IMR-90 (cell line): Measurements from ENCODE around the gene GMNC. TPM values are rescaled to one million over a fixed set of nuclear protein-coding genes. Genes with fewer than 3 reads are reported as not detected.
A peak's percentile ranks its signal among the peaks of the same experiment; 100 is the strongest.

Source experiments
- ATAC-seq: fragments of 200-7000 bp; cut with Tn5 transposase; 2 replicates; pipeline ENCODE4 v1.9.1; 2020; ENCODE audit warnings: low read depth, mild to moderate bottlenecking, moderate library complexity
- Bru-seq: library from RNA; stranded (reverse); fragments of 400-500 nt; gene quantifications from one replicate; lab custom pipeline; 2021; lab: Mats Ljungman, UMichigan
- BruChase-seq, 2 experiments: library from RNA; stranded (reverse); fragments of 400-500 nt; gene quantifications; one replicate each; lab custom pipeline; 2021; lab: Mats Ljungman, UMichigan
- BruUV-seq: library from RNA; stranded (reverse); fragments of 400-500 nt; replicated peaks from 2 replicates; lab custom pipeline; 2021; lab: Mats Ljungman, UMichigan
- CTCF ChIA-PET: fragments of 300-600 bp; formaldehyde crosslinking; extraction: SDS; loops from one replicate; lab custom pipeline; 2021; ENCODE audit warnings: antibody characterized with exemption; lab: Yijun Ruan, JAX
- POLR2A ChIA-PET: fragments of 300-600 bp; sonication (Branson Sonifier 250); formaldehyde crosslinking; loops from one replicate; lab custom pipeline; 2022; ENCODE audit warnings: antibody characterized with exemption; ENCODE audit not compliant: unreplicated experiment; lab: Charles Lee
- DNase-seq: peaks from one replicate; pipeline ENCODE4 v3.0.0; 2013
- H2AFZ ChIP-seq: replicated peaks from 2 replicates; pipeline ENCODE3; 2013; ENCODE audit warnings: low read length, mild to moderate bottlenecking; ENCODE audit not compliant: poor library complexity
- H2AK5ac ChIP-seq: 2 replicates; pipeline ENCODE4 v1.6.1; 2013; ENCODE audit warnings: low read depth, low read length, inconsistent platforms
- H2AK9ac ChIP-seq: replicated peaks from 2 replicates; pipeline ENCODE3; 2013; ENCODE audit warnings: mild to moderate bottlenecking, low read depth, low read length, moderate library complexity; ENCODE audit not compliant: poor library complexity
- H2BK120ac ChIP-seq: 2 replicates; pipeline ENCODE4 v1.6.1; 2013; ENCODE audit warnings: low read depth, low read length, inconsistent platforms
- H2BK15ac ChIP-seq: 3 replicates; pipeline ENCODE4 v1.6.1; 2013; ENCODE audit warnings: low read depth, low read length, inconsistent platforms
- H2BK20ac ChIP-seq: 2 replicates; pipeline ENCODE4 v1.6.1; 2013; ENCODE audit warnings: low read depth, mild to moderate bottlenecking, inconsistent platforms, low read length, moderate library complexity
- H2BK5ac ChIP-seq: 2 replicates; pipeline ENCODE4 v1.6.1; 2013; ENCODE audit warnings: mild to moderate bottlenecking, low read depth, low read length, inconsistent platforms; ENCODE audit not compliant: poor library complexity, severe bottlenecking
- H3K14ac ChIP-seq: replicated peaks from 2 replicates; pipeline ENCODE4 v1.6.1; 2013; ENCODE audit warnings: low read depth, low read length, inconsistent platforms
- H3K18ac ChIP-seq: 2 replicates; pipeline ENCODE4 v1.6.1; 2013; ENCODE audit warnings: low read depth, low read length, control low read depth
- H3K23ac ChIP-seq: 2 replicates; pipeline ENCODE4 v1.6.1; 2013; ENCODE audit warnings: low read depth, low read length, inconsistent platforms
- H3K27ac ChIP-seq: 2 replicates; pipeline ENCODE4 v1.5.1; 2013; ENCODE audit warnings: mild to moderate bottlenecking, control low read depth, low read length; ENCODE audit not compliant: insufficient read depth
- H3K27me3 ChIP-seq: 2 replicates; pipeline ENCODE4 v1.6.1; 2013; ENCODE audit warnings: low read length; ENCODE audit not compliant: control insufficient read depth, insufficient read depth
- H3K36me3 ChIP-seq: 2 replicates; pipeline ENCODE4 v1.6.1; 2013; ENCODE audit warnings: low read length, mixed read lengths; ENCODE audit not compliant: control insufficient read depth, insufficient read depth
- H3K4ac ChIP-seq: 2 replicates; pipeline ENCODE4 v1.6.1; 2013; ENCODE audit warnings: low read depth, low read length, inconsistent platforms
- H3K4me1 ChIP-seq: 2 replicates; pipeline ENCODE4 v1.6.1; 2013; ENCODE audit warnings: low read length, mixed read lengths; ENCODE audit not compliant: control insufficient read depth, insufficient read depth
- H3K4me2 ChIP-seq: 2 replicates; pipeline ENCODE4 v1.6.1; 2013; ENCODE audit warnings: low read depth, mild to moderate bottlenecking, control low read depth, low read length, moderate library complexity
- H3K4me3 ChIP-seq: 2 replicates; pipeline ENCODE4 v1.5.1; 2013; ENCODE audit warnings: low read depth, mild to moderate bottlenecking, control low read depth, low read length, moderate library complexity; ENCODE audit not compliant: insufficient read depth
- H3K56ac ChIP-seq: 2 replicates; pipeline ENCODE4 v1.6.1; 2013; ENCODE audit warnings: low read length, inconsistent platforms; ENCODE audit not compliant: insufficient read depth; ENCODE audit errors: extremely low read depth
- H3K79me1 ChIP-seq, 2 experiments: 2 replicates each; pipeline ENCODE4 v1.6.1; 2013; ENCODE audit warnings: low read length in 2 of 2, inconsistent platforms in 1 of 2, low read depth in 1 of 2
- H3K9ac ChIP-seq: 2 replicates; pipeline ENCODE4 v1.6.1; 2013; ENCODE audit warnings: low read depth, low read length, control low read depth
- H3K9me1 ChIP-seq: 2 replicates; pipeline ENCODE4 v1.6.1; 2013; ENCODE audit warnings: low read length, inconsistent platforms; ENCODE audit not compliant: insufficient read depth
- H3K9me3 ChIP-seq: 2 replicates; pipeline ENCODE4 v1.6.1; 2013; ENCODE audit warnings: low read length; ENCODE audit not compliant: control insufficient read depth, insufficient read depth
- H4K20me1 ChIP-seq: 2 replicates; pipeline ENCODE4 v1.6.1; 2013; ENCODE audit warnings: low read length, inconsistent platforms; ENCODE audit not compliant: insufficient read depth
- H4K5ac ChIP-seq: 2 replicates; pipeline ENCODE4 v1.6.1; 2013; ENCODE audit warnings: mild to moderate bottlenecking, low read depth, low read length, control low read depth
- H4K8ac ChIP-seq, 2 experiments: 2 replicates each; pipeline ENCODE4 v1.6.1; 2013; ENCODE audit warnings: low read depth in 2 of 2, low read length in 2 of 2, control low read depth in 1 of 2, inconsistent platforms in 1 of 2
- H4K91ac ChIP-seq: 2 replicates; pipeline ENCODE4 v1.6.1; 2013; ENCODE audit warnings: low read depth, low read length, inconsistent platforms; ENCODE audit not compliant: insufficient read depth
- RFX5 ChIP-seq: IDR thresholded peaks from 2 replicates; pipeline ENCODE4 v1.8.0; 2012; ENCODE audit warnings: low read depth, mild to moderate bottlenecking, low read length, moderate library complexity
- WGBS, 2 experiments: methylation state at CpG; one replicate each; pipeline versions ENCODE4 v1.1.5 to v1.1.7; 2013; ENCODE audit warnings: missing lambda C conversion rate in 2 of 2; ENCODE audit not compliant: insufficient read length in 1 of 2; ENCODE audit errors: extremely low coverage in 2 of 2; 5-methylcytosine and 5-hydroxymethylcytosine counted together
- dilution Hi-C: fragments of 300-500 bp; cut with HindIII; formaldehyde crosslinking; loops from one replicate; pipeline ENCODE4 v1.14.3; 2018; ENCODE audit warnings: low sequenced_read_pairs; ENCODE audit not compliant: unreplicated experiment
- in situ Hi-C: fragments of 300-500 bp; cut with MboI; formaldehyde crosslinking; loops from 3 replicates; pipeline ENCODE4 v1.14.3; 2019; ENCODE audit warnings: low sequenced_read_pairs, inconsistent platforms, mixed read lengths
- intact Hi-C: fragments of 100-400 bp; cut with micrococcal nuclease; formaldehyde crosslinking; loops from 2 replicates; pipeline ENCODE4 v1.10.0; 2022
- long read RNA-seq: library from polyadenylated mRNA; unstranded; transcript quantifications from one replicate; pipeline ENCODE4 v2.0.0, GENCODE V29; 2021; ENCODE audit not compliant: unreplicated experiment
- polyA plus RNA-seq, 3 experiments: library from polyadenylated mRNA; depleted of rRNA; stranded (reverse); fragments of >200 nt; gene quantifications; 2 replicates each; pipeline ENCODE4 v1.2.3, GENCODE V29; 2012; ENCODE audit warnings: low replicate concordance in 1 of 3
- total RNA-seq: library from RNA; depleted of rRNA; stranded (reverse); fragments of >200 nt; gene quantifications from 2 replicates; pipeline ENCODE4 v1.2.3, GENCODE V29; 2012; rRNA removed
- TF ChIP-seq, protein P1 (sequence below): fragments of 150-350 bp; IDR thresholded peaks from 2 replicates; pipeline ENCODE4 v1.6.1; 2017; ENCODE audit warnings: mild to moderate bottlenecking, antibody characterized with exemption, low read length, low read depth

The GMNC gene, protein sequence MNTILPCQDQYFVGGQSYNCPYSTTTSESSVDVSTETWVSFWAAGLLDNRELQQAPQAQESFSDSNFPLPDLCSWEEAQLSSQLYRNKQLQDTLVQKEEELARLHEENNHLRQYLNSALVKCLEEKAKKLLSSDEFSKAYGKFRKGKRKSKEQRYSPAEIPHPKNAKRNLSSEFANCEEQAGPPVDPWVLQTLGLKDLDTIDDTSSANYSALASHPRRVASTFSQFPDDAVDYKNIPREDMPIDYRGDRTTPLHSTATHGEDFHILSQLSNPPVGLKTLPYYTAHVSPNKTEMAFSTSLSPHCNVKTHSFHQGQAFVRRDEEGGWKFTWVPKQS
- total RNA-seq (0.18 and 0.28 TPM in 2 replicates), polyA plus RNA-seq (2012; rRNA removed) (0.15 and 0.16 TPM in 2 replicates), Bru-seq, nascent RNA (not detected), BruChase-seq, experiment 1, labeled RNA remaining after a 6-hour chase (not detected), BruChase-seq, experiment 2, labeled RNA remaining after a 2-hour chase (percentile 23 among the genes with signal in this experiment)
- not detected in 2 replicates for polyA plus RNA-seq (2012; cell fraction: cytosol; rRNA removed)
- polyA plus RNA-seq (2012; cell fraction: nucleus; rRNA removed; ENCODE audit: low replicate concordance): not detected in 2 replicates
- long read RNA-seq: 0 reads

DNA sequence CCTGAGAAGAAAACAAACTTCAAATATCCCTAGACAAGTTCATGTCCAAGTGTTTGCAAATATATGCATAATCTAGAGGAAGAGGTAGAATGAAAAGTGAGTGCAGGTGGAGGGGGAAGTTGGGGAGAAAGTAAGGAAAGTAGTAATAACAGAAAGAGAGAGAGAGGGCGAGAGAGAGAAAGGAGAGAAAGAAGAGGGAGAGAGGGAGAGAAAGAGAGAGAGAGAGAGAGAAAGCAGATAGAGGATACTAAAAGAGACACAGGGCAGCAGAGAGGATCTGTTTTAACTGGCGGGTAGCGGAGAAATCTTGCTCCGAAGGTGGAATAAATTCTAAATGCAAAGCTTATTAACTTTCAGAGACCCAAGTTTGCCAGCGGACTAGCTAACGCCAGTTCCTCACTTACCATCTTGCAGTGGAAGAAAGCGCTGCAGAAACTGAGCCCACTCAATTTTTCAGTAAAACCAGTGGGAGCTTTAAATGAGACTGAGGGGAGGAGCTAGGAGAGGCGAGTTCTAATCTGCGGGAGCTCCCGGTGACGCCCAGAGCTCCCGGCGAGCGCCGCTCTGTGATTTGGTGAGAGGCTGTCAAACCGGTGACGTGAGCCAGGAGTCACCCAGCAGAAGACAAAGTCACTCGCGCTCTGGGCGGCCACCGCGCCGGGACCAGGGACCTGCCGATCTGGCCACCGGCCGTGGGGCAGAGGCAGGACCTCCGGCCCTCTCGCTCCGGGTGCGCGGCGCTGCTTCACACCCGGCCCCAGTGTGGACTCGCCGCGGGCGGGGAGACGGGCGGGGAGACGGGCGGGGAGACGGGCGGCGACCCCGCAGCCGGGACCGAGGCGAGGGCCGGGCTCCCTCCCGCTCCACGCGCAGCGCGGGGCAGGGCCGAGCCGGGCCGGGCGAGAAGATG is at the start of gene GMNC:
GMNC (minus strand) TSS at position 486 of the 910 bp plus-strand sequence; CDS start at position 407, 79 bp downstream.
- WGBS, 2 experiments: 1 to 100% methylated on average over 1 to 38 of the region's 58 CpGs
- Histone ChIP-seq H3K36me3 (no peaks in the 10 kb centered on the region), H2BK20ac (no peak within 1 kb of the TSS), H4K8ac (no peak within 1 kb of the TSS), H3K79me1 (no peaks in the 10 kb centered on the region), H3K4ac (no peak within 1 kb of the TSS), H3K4me1 (no peaks in the 10 kb centered on the region), H2AFZ (peak within 1 kb of the TSS; percentile 94), H3K4me3 (peak within 1 kb of the TSS; percentile 69), H3K56ac (no peak within 1 kb of the TSS), H2BK5ac (peak within 1 kb of the TSS; percentile 45), H3K18ac (no peak within 1 kb of the TSS), H2BK120ac (no peak within 1 kb of the TSS), H3K9me3 (no peaks in the 10 kb centered on the region), H3K9ac (no peak within 1 kb of the TSS), H4K5ac (no peak within 1 kb of the TSS), H2AK9ac (no peak within 1 kb of the TSS), H3K27me3 (peaks cover 4% of the 10 kb centered on the region), H3K27ac (no peak within 1 kb of the TSS), H3K14ac (no peak within 1 kb of the TSS), H3K4me2 (peak within 1 kb of the TSS; percentile 83), H2AK5ac (no peak within 1 kb of the TSS), H2BK15ac (no peak within 1 kb of the TSS), H4K20me1 (no peaks in the 10 kb centered on the region), H3K23ac (peak within 1 kb of the TSS; percentile 45; the same call in 1 of the 2 replicates), H3K9me1 (peaks cover 2% of the 10 kb centered on the region; the same call in 1 of the 2 replicates), H4K91ac (no peak within 1 kb of the TSS)
- ChIA-PET POLR2A (interaction anchor here (0.6 to 0.9 kb wide), 3 partner anchors 20 to 328 kb away, joined by 3 to 11 read pairs (median 3); no protein-coding TSS in a partner anchor), CTCF (interaction anchor here (0.8 to 1.1 kb wide), 5 partner anchors 11 to 185 kb away, joined by 3 read pairs; no protein-coding TSS in a partner anchor)
- dilution Hi-C loops: no loop called here
- ATAC-seq (peak; percentile 100), DNase-seq (peak; percentile 48)
- intact Hi-C loops: no loop called here
- BruUV-seq: no TSS peak
- in situ Hi-C loops: no loop called here
- peak; percentile 83; the same call in 1 of the 2 replicates for TF ChIP-seq RFX5
- TF ChIP-seq, protein P1, sequence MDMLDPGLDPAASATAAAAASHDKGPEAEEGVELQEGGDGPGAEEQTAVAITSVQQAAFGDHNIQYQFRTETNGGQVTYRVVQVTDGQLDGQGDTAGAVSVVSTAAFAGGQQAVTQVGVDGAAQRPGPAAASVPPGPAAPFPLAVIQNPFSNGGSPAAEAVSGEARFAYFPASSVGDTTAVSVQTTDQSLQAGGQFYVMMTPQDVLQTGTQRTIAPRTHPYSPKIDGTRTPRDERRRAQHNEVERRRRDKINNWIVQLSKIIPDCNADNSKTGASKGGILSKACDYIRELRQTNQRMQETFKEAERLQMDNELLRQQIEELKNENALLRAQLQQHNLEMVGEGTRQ: no peak
